OCI-LY7 (cell line): Measurements from ENCODE around the gene SYNGR4.

Experiments used
- EZH2phosphoT487 ChIP-seq: fragments of 200-600 bp; sonication (generic); IDR thresholded peaks from 2 replicates; pipeline ENCODE4 v1.6.1; 2018; ENCODE audit warnings: low read depth, borderline replicate concordance, mild to moderate bottlenecking, mixed run types, antibody characterized with exemption, low read length, moderate library complexity, mixed read lengths
- TF ChIP-seq, protein P1 (sequence below): fragments of 200-600 bp; sonication (generic); conservative IDR thresholded peaks from 2 replicates; pipeline ENCODE4 v1.5.1; 2014; ENCODE audit warnings: mild to moderate bottlenecking, antibody characterized with exemption, low read length, moderate library complexity, mixed read lengths

DNA sequence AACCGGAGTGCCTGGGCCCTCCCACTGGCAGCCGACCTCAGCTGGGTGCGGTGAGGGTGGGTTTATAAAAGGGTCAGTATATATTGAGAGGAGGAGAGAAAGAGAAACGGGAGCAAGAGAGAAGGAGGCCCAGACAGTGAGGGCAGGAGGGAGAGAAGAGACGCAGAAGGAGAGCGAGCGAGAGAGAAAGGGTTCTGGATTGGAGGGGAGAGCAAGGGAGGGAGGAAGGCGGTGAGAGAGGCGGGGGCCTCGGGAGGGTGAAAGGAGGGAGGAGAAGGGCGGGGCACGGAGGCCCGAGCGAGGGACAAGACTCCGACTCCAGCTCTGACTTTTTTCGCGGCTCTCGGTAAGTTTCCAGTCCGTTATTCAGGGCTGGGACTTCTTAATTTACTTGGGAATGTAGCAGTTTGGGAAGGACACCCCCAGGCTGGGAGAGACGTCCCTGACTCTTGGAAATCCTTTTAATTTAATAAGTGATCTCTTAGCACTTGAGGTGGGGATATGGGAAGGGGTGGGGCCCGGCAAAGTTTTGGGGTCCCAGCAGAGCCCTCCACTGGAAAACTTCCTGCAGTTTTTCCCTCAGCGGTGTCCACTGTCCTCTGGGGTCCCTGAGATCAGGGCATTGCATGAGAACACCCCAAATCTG is 38.8 kb upstream of the SYNGR4 start, which contains the start of gene EMP3:
- TF ChIP-seq, protein P1, sequence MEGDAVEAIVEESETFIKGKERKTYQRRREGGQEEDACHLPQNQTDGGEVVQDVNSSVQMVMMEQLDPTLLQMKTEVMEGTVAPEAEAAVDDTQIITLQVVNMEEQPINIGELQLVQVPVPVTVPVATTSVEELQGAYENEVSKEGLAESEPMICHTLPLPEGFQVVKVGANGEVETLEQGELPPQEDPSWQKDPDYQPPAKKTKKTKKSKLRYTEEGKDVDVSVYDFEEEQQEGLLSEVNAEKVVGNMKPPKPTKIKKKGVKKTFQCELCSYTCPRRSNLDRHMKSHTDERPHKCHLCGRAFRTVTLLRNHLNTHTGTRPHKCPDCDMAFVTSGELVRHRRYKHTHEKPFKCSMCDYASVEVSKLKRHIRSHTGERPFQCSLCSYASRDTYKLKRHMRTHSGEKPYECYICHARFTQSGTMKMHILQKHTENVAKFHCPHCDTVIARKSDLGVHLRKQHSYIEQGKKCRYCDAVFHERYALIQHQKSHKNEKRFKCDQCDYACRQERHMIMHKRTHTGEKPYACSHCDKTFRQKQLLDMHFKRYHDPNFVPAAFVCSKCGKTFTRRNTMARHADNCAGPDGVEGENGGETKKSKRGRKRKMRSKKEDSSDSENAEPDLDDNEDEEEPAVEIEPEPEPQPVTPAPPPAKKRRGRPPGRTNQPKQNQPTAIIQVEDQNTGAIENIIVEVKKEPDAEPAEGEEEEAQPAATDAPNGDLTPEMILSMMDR = no peak
- TF ChIP-seq EZH2phosphoT487 = no peak
